Progenitor cell of endocrine pancreas (in vitro differentiated cells): ENCODE data around the gene AP2A2. TPM values are rescaled to one million over a fixed set of nuclear protein-coding genes. Genes with fewer than 3 reads are reported as not detected.
"Not testable (repeated sequence)": the region's sequence is repeated elsewhere in the genome, so short reads cannot be mapped to it uniquely, and the experiment has no call there.

ENCODE experiments used
- DNase-seq: peaks from one replicate; pipeline ENCODE4 v3.0.0; 2021; ENCODE audit warnings: low spot score; ENCODE audit not compliant: unreplicated experiment
- H3K27ac Mint-ChIP-seq: 2 replicates; pipeline ENCODE4 v1.8.0; 2021; ENCODE audit warnings: mild to moderate bottlenecking, moderate library complexity, mixed read lengths
- H3K27me3 Mint-ChIP-seq: 2 replicates; pipeline ENCODE4 v1.8.0; 2021; ENCODE audit warnings: mixed read lengths
- H3K36me3 Mint-ChIP-seq: 2 replicates; pipeline ENCODE4 v1.8.0; 2022; ENCODE audit warnings: mixed read lengths; ENCODE audit not compliant: insufficient read depth
- H3K4me1 Mint-ChIP-seq: 2 replicates; pipeline ENCODE4 v1.8.0; 2021; ENCODE audit warnings: low read depth, mixed read lengths
- H3K4me3 Mint-ChIP-seq: 2 replicates; pipeline ENCODE4 v1.8.0; 2021; ENCODE audit warnings: low read depth, mild to moderate bottlenecking, moderate library complexity, mixed read lengths
- H3K9me3 Mint-ChIP-seq: 2 replicates; pipeline ENCODE4 v1.8.0; 2021; ENCODE audit warnings: low read depth, mixed read lengths
- total RNA-seq: library from RNA; stranded (reverse); gene quantifications from 2 replicates; pipeline ENCODE4 v1.2.1, GENCODE V29; 2021
- TF ChIP-seq, protein P1 (sequence below): fragments of 200-600 bp; sonication (generic); IDR thresholded peaks from one replicate; pipeline ENCODE4 v1.5.0; 2021; ENCODE audit warnings: antibody characterized with exemption, mild to moderate bottlenecking; ENCODE audit not compliant: unreplicated experiment

The AP2A2 gene
- total RNA-seq, 1 donor from 2014 or later, result 88.8 TPM

DNA sequence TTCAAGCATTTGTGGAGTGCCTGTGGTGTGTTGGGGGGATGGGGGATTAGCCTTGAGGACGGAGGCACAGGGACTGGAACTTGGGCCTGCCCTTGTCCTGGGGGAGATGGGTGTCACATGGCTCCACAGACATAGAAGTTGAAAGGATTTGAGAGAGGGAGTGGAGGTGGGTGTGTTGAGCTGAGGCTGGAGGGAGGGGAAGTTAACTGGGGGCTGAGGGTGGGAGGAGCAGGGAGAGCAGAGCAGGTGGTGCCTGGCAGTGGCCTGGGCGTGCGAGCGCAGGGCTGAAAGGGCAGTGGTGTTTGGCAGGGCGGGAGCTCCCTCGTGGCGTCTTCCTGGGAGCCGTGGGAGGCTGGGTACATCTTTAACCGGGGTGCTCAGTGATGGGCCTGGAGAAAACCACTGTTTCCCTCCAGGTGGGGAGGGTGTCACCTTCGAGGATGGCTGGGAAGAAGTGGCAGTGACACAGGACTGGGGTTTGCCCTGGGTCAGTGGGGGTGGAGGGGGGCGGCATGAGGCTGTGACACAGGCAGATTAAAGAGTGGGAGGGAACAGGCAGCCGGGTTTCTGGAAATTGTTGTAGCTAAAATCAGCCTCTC, 45.5 kb downstream of the AP2A2 start:
- TF ChIP-seq, protein P1, sequence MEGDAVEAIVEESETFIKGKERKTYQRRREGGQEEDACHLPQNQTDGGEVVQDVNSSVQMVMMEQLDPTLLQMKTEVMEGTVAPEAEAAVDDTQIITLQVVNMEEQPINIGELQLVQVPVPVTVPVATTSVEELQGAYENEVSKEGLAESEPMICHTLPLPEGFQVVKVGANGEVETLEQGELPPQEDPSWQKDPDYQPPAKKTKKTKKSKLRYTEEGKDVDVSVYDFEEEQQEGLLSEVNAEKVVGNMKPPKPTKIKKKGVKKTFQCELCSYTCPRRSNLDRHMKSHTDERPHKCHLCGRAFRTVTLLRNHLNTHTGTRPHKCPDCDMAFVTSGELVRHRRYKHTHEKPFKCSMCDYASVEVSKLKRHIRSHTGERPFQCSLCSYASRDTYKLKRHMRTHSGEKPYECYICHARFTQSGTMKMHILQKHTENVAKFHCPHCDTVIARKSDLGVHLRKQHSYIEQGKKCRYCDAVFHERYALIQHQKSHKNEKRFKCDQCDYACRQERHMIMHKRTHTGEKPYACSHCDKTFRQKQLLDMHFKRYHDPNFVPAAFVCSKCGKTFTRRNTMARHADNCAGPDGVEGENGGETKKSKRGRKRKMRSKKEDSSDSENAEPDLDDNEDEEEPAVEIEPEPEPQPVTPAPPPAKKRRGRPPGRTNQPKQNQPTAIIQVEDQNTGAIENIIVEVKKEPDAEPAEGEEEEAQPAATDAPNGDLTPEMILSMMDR, result no peak
- no peaks in the 10 kb centered on the region for H3K9me3 Mint-ChIP-seq
- H3K36me3 Mint-ChIP-seq, result peaks cover 16% of the 10 kb centered on the region
- DNase-seq, result no peak
- no peak overlapping the region for H3K4me3 Mint-ChIP-seq
- H3K27me3 Mint-ChIP-seq, result no peaks in the 10 kb centered on the region
- no peak overlapping the region for H3K27ac Mint-ChIP-seq
- H3K4me1 Mint-ChIP-seq, result no peaks in the 10 kb centered on the region

DNA sequence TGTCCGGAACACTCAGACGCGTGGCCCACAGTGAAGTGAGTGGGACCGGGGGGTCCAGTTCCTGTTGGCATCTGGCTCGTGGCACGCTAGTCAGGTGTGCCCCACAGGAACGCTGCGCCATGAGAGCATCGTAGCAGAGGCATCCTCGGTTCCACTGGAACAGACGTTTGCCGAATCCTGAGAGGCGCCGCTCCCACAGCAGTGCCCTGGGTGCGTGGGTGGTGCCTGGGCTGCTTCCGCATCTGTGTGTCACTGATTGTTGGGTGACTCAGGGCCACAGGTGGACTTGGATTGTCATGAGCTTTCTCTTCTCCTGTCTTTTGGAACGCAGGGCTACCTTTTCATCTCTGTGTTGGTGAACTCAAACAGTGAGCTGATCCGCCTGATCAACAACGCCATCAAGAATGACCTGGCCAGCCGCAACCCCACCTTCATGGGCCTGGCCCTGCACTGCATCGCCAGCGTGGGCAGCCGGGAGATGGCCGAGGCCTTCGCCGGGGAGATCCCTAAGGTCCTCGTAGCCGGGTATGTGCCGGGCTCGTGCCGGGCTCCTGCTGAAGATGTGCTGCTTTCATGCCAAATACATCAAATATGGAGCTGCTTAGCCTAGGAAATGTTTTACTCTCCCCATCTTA, 46.2 kb downstream of the AP2A2 start:
- H3K27ac Mint-ChIP-seq, result no peak overlapping the region

DNA sequence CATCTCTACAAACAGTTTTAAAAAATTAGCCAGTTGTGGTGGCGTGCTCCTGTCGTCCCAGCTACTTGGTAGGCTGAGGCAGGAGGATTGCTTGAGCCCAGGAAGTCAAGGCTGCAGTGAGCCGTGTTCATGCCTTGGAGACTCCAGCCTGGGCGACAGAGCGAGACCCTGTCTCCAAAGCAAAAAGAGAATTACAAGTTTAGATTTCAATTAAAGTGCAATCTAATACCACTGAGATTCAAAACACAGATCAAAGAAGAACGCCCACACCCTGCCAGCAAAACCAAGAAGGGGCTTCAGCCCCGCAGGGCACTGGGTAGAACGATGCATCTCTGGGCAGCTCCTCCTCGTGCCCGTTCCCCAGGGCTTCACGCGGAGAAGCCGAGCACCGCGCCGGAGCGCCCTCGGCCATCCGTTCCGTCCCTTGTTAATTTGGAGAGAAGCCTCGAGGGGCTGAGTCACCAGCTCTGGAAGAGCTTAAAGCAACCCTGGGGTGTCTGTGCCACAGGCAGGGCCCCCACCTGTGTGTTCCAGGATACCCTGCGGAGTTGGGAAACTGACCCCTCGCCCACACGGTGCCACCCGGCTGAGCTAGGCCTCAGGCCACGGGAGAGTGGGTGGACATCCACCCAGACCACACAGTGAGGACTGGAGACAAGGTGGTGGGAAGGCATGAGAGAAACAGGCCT, 47.0 kb downstream of the AP2A2 start:
- H3K4me1 Mint-ChIP-seq, result no peaks in the 10 kb centered on the region
- no peak for DNase-seq
- peaks cover 16% of the 10 kb centered on the region for H3K36me3 Mint-ChIP-seq
- no peak overlapping the region for H3K4me3 Mint-ChIP-seq
- no peak overlapping the region for H3K27ac Mint-ChIP-seq
- TF ChIP-seq, protein P1, result no peak
- H3K27me3 Mint-ChIP-seq, result no peaks in the 10 kb centered on the region
- no peaks in the 10 kb centered on the region for H3K9me3 Mint-ChIP-seq

More for the DNA sequence above, 46.2 kb downstream of the AP2A2 start:
- H3K9me3 Mint-ChIP-seq, result no peaks in the 10 kb centered on the region
- no peak overlapping the region for H3K4me3 Mint-ChIP-seq
- TF ChIP-seq, protein P1, result no peak
- DNase-seq, result no peak
- no peaks in the 10 kb centered on the region for H3K27me3 Mint-ChIP-seq
- H3K36me3 Mint-ChIP-seq, result peaks cover 16% of the 10 kb centered on the region
- no peaks in the 10 kb centered on the region for H3K4me1 Mint-ChIP-seq

DNA sequence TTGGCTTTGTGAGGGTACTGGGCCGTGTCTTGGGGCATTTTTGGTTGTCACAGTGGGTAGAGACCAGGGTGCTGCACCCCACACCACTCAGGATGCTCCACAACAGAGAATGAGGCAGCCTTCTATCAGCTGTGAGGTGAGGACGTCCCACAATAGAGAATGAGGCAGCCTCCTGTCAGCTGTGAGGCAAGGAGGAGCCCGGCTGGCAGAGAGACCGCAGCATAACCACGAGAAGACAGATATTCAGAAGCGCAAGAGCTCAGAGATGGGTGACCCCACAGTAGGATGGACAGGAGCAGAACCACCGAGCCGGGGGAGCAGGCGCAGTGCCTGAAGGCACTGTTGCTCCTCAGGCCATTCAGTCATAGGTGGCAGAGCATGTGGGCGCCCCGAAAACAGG, 47.6 kb downstream of the AP2A2 start:
- H3K9me3 Mint-ChIP-seq, result no peaks in the 10 kb centered on the region
- DNase-seq, result no peak
- no peak overlapping the region for H3K27ac Mint-ChIP-seq
- TF ChIP-seq, protein P1, result no peak
- H3K4me1 Mint-ChIP-seq, result no peaks in the 10 kb centered on the region
- H3K4me3 Mint-ChIP-seq, result no peak overlapping the region
- no peaks in the 10 kb centered on the region for H3K27me3 Mint-ChIP-seq
- H3K36me3 Mint-ChIP-seq, result peaks cover 16% of the 10 kb centered on the region

DNA sequence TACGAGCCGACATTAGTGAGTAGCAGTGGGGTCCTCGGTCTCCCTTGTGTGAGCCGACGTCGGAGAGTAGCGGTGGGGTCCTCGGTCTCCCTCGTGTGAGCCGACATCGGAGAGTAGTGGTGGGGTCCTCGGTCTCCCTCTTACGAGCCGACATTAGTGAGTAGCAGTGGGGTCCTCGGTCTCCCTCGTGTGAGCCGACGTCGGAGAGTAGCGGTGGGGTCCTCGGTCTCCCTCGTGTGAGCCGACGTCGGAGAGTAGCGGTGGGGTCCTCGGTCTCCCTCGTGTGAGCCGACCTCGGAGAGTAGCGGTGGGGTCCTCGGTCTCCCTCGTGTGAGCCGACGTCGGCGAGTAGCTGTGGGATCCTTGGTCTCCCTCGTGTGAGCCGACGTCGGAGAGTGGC, 49.7 kb downstream of the AP2A2 start:
- not testable (repeated sequence) for DNase-seq, H3K27ac Mint-ChIP-seq, H3K4me3 Mint-ChIP-seq, H3K4me1 Mint-ChIP-seq, H3K27me3 Mint-ChIP-seq, H3K9me3 Mint-ChIP-seq
- peaks cover 17% of the 10 kb centered on the region for H3K36me3 Mint-ChIP-seq
